GM21423 (cell line): ENCODE data around the gene TLCD3B.
"Not testable (repeated sequence)": the region's sequence is repeated elsewhere in the genome, so short reads cannot be mapped to it uniquely, and the experiment has no call there.

Source experiments
- ATAC-seq: cut with Tn5 transposase; IDR thresholded peaks from one replicate; pipeline ENCODE4 v1.9.1; 2021; ENCODE audit warnings: mild to moderate bottlenecking, moderate library complexity; ENCODE audit not compliant: unreplicated experiment

Gene TLCD3B

DNA sequence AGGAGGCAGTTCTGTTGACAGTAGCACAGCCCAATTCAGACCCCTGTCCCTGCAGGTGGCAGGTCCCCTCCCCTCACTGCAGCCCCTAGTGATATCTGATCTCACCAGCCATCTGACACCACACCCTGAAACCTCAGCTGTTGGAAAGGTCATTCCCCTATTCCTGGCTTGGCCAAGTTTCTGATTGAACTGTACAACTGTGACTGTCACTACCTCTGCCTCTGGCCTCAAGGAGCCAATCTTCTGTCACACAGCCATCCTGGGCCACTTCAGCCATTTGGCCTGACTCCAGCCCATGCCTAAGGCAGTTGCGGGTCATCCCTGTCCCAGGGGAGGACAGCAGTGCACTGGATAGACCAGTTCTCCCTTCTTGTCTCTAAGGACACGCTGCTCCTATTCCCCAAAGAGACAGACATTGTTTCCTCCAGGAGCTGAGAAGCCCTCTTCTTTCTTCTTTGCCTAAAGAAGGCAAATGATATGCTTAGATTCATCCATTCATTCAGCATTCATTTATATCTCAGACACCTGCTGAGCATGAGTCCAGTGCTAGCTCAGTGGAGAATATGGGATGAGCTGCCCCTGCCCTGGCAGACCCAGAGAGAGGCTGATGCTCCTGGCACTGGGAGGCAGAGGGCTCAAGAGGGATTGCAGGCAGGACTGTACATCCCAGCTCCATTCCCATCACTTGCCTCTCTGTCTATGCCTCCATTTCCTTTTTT is 29.9 kb upstream of the TLCD3B start:
- no peak for ATAC-seq

DNA sequence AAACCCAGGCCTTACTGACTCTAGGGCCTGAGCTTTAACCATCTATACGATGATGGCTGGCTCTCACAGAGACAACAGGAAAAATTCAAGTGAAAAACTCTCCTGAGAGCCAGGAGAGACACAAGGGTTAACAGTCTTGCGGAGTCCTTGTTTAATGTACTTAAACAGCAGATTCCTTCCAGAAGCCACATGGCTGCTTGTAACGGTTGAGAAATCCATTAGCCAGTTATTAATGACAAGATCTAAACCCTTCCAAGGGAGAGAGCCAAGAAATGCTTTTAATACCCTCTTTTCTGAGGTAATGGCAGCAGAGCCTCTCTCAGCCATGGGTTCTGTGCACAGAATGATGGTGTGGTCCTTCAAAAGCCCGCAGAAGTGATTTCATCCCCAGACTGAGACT is 29.3 kb upstream of the TLCD3B start:
- no peak for ATAC-seq

DNA sequence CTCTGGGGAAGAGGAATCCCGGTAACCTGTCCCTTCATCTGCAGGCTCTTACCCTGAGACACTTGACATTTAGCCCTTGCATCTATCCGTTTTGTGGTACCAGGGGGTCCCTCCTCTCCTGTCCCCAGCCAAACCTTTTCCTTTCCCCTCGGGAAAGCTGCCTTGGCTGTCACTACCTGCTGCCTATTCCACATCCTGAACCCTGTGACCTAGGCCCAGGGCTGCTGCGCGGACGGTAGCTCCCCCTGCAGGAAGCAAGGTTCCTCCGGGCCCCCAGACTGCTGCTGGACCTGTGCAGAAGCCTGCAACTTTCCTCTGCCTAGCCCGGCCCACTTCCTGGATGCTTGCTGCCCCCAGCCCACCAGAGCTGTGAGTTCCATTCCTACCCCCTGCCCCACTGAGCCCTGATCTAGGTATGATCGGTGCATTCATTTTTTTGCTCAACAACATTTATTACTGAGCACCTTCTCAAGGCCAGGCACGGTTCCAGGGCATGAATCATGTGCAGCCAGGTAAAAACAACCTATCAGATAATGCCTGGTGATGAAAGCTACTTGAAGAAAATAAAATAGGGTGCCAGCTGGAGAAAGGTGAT is 24.0 kb upstream of the TLCD3B start:
- no peak for ATAC-seq

- ATAC-seq, result no peak
These were observed 23.4 kb upstream of the TLCD3B start for GRCh38 chr16:30054451-30054850.

DNA sequence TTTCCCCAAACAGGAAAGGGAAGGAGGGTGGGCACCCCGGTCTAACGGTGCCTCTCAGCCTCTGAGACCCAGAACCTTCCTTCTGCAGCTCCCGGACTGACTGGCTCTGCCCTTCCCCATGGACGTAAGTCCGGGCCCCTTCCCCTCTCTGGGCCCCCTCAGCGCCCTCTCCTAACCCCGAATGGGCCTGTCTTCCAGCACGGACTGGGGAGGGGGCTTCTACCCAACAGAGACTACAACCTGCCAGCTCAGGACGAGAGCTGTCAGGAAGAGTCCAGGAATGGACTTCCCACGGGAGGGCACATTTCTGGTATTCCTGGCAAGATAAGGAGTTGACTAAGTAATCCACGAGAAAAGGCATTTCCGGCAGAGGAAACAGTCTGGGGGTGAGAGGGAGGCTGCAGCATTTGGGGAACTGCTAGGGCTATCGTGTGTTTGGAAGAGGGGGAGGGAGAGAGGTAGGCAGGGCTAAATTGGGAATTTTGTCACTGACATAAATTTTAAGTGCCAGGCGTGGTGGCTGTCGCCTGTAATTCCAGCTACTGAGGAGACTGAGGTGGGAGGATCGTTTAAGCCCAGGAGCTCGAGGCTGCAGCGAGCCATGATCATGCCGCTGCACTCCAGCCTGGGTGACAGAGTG is 22.4 kb upstream of the TLCD3B start:
- no peak for ATAC-seq

- peak; percentile 81 for ATAC-seq
These were observed 21.8 kb upstream of the TLCD3B start for GRCh38 chr16:30052671-30053372.

DNA sequence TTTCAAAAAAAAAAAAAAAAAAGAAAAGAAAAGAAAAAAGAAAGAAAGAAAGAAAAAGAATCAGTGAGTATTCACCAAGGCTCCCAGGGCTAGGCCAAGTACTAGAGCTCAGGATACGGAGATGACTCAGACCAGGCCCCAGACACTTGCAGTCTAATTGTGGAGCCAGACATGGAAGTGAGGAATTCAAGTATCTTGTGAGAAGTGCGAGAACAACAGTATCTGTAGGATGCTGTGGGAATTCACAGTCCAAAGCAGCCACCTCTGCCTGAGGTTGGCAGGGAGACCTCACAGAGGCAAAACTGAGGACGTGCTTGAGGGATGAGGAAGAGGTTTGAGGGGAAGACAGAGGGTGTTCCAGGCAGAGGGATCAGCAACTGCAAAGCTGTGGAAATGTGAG is 20.4 kb upstream of the TLCD3B start:
- no peak for ATAC-seq

- ATAC-seq, result no peak
These were observed 18.8 kb upstream of the TLCD3B start for GRCh38 chr16:30049871-30050270.

GRCh38 chr16:30046588-30046987 is 15.5 kb upstream of the TLCD3B start:
- ATAC-seq, result no peak

GRCh38 chr16:30046178-30046577 is 15.1 kb upstream of the TLCD3B start:
- no peak for ATAC-seq

DNA sequence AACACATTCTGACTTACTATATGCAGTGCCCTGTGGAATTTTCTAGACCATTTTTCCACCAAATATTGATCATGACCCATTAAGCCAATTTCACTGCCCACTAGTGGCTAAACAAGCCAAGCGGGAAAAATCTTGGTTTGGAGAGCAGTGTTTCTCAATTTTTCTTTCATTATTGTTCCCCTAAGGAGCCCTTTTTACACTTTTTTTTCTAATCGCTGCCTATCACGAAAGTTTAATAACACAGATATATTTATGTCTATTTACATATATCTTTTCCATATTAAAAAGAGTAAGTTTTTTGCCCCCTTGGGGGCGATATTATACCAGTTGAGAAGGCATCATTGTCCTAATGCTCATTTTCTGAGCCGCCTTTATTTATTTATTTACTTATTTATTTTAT is 10.8 kb upstream of the TLCD3B start:
- no peak for ATAC-seq

DNA sequence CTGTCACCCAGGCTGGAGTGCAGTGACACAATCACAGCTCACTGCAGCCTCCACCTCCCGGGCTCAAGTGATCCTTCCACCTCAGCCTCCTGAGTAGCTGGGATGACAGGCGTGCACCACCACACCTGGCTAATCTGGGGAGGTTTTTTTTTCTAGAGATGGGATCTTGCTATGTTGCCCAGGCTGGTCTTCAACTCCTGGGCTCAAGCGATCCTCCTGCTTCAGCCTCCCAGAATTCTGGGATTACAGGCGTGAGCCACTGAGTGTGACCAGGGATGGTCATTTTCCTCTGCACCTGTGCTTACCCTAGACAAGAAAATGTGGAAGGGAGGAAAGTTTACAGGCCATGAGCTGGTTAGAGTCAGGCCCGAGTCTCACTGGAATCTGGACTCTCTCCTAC is 9.6 kb upstream of the TLCD3B start:
- not testable (repeated sequence) for ATAC-seq

- ATAC-seq, result no peak
These were observed 9.2 kb upstream of the TLCD3B start for GRCh38 chr16:30040221-30040620.

GRCh38 chr16:30033270-30033669 is 2.2 kb upstream of the TLCD3B start:
- ATAC-seq, result no peak

DNA sequence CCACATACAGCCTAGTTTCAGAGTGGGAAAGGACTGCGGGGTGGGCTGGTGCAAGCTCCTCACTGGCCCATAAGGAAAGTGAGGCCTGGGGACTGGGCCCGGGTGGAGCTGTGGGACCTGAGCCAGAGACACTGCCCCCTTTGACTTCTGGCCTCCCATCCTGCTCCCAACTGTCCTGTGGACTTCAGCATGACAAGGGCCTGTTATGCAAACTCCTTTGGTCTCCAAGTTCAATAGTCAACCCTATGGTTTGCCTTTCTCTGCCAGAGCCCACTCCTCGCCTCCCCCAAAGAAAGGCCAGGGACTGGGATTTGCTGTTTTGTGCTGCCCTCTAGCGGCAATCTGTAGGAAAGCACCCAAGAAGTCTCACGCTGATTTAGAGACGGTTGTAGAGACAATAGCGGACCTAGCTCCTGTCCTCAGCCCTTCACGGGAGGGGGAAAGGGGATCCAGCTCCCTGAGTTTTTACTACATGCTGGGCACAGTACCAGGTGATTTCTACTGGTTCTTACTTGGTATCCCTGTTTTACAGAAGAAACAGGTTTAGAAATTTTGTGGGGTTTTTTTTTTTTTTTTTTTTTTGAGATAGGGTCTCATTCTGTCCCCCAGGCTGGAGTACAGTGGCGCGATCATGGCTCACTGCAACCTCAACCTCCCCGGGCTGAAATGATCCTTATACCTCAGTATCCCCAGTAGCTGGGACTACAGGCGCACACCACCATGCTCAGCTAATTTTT is 1.2 kb upstream of the TLCD3B start:
- ATAC-seq, result no peak

- no peak for ATAC-seq
These were observed 427 bp upstream of the TLCD3B start for GRCh38 chr16:30031477-30031918.

DNA sequence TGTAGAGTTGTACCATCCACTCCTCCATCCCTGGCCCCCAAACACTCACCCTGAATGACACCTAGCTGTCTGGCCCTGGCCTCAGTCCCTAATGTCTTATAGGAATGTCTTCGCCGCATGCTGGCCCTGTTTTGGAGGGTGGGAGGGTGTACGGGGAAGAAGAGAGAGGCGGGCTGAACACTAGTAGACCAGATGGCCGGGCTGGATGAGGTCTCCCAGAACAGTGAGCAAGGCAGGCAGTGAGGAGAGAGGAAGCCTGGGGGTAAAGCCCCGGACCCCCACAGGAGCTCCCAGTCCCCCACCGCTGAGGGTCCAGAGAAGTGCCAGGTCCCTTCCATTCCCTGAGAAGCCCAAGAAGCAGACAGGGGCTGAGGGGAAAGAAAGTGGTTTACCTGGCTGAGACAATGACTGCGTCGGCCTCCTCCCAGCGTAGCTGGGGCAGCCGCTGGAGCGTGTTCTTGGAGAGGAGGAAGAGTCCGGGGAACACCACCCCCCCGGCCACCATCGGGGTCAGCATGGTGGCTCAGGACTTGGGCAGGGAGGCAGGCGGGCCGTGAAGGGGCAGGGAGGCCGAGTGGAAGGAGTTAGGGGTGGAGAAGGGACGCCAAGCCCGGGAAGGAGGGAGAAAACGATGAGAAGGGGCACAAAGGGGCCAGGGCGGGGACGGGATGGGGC is 923 bp downstream of the TLCD3B start:
- no peak for ATAC-seq

DNA sequence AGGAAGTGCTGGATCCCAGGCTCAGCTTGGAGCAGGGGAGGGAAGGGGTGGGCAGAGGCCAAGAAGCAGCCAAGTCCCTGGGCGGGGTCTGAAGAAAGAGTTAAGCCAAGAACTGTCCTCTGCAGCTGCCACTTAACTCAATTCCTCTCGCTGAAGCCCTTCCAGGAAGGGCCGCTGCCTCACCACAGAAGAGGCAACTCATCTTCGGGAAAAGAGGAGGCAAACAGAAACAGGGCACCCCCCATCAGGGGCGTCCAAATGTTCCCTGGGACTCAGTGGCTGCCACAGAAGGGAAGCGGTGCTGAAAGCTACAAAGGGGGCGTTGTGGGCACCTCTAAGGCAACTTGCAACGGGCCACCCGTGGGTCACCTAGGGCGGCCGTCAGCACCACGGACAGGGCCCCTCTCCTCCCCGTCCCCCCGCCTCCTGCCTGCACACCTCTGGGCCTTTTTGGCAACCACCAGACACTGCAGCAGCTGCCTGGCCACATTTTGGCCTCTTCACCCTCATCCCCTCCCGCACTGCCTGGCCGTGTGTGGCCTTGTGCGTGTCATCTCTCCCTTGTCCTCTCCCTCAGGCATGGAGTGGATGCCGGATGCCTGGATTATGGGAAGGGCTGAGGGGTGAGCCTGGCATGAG is 2.5 kb downstream of the TLCD3B start:
- ATAC-seq, result no peak

- no peak for ATAC-seq
These were observed 3.3 kb downstream of the TLCD3B start for GRCh38 chr16:30027588-30028437.
